PC-9 (cell line): Measurements from ENCODE around the gene POT1.

Experiments used
- EZH2 ChIP-seq: fragments of 200-600 bp; sonication (generic); IDR thresholded peaks from 2 replicates; pipeline ENCODE4 v1.8.0; 2017; ENCODE audit warnings: antibody characterized with exemption, low read depth
- TF ChIP-seq, protein P1 (sequence below): fragments of 200-600 bp; sonication (generic); conservative IDR thresholded peaks from 2 replicates; pipeline ENCODE4 v1.6.1; 2017; ENCODE audit warnings: mixed run types, antibody characterized with exemption, mild to moderate bottlenecking, moderate library complexity

DNA sequence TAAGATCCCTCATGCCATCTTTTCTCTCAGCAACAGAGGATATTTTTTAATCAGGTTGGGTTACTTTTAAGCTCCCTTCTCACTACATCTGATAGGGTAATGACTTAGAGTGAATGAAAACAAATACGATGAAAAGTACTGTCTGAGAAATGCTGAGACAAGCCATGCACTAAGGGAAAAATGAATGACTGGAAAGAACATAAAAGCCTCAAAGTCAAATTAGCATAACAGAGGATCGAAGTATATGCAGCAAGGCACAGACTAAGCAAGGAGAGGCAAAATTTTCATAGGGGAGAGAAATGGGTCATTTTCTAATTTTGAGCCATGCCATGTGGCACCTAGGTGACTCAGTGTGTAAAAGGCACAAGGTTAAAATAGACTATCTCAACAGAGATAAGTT, 8.5 kb upstream of the POT1 start:
- TF ChIP-seq, protein P1, sequence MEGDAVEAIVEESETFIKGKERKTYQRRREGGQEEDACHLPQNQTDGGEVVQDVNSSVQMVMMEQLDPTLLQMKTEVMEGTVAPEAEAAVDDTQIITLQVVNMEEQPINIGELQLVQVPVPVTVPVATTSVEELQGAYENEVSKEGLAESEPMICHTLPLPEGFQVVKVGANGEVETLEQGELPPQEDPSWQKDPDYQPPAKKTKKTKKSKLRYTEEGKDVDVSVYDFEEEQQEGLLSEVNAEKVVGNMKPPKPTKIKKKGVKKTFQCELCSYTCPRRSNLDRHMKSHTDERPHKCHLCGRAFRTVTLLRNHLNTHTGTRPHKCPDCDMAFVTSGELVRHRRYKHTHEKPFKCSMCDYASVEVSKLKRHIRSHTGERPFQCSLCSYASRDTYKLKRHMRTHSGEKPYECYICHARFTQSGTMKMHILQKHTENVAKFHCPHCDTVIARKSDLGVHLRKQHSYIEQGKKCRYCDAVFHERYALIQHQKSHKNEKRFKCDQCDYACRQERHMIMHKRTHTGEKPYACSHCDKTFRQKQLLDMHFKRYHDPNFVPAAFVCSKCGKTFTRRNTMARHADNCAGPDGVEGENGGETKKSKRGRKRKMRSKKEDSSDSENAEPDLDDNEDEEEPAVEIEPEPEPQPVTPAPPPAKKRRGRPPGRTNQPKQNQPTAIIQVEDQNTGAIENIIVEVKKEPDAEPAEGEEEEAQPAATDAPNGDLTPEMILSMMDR, result no peak
- TF ChIP-seq EZH2, result no peak
